ENCODE data around the gene MLLT3. TPM values are rescaled to one million over a fixed set of nuclear protein-coding genes. Genes with fewer than 3 reads are reported as not detected.

Gene MLLT3
- total and polyA plus RNA-seq, 2 donors = 21.8 to 46.2 TPM

GRCh38 chr9:20573023-20573422 is 49.3 kb downstream of the MLLT3 start:
- H3K27me3 ChIP-seq (ENCODE audit: control insufficient read depth in 2 of 2, insufficient read depth in 1 of 2, low read length in 1 of 2) = no peaks in the 10 kb centered on the region
- no peaks in the 10 kb centered on the region for H3K36me3 ChIP-seq (ENCODE audit: control insufficient read depth in 2 of 2, insufficient read depth in 2 of 2, low read length in 1 of 2)
- DNase-seq (ENCODE audit: low read depth in 6 of 9, low spot score in 9 of 9) = no peak
- no peak overlapping the region for H3K4me3 ChIP-seq (ENCODE audit: low read length in 2 of 2)
- 96% methylated on average over 4 of the region's 4 CpGs for WGBS
- no peaks in the 10 kb centered on the region for H3K4me1 ChIP-seq (ENCODE audit: control insufficient read depth in 2 of 2, insufficient read depth in 2 of 2, low read length in 2 of 2)
- H3K9me3 ChIP-seq (ENCODE audit: control insufficient read depth in 2 of 2, insufficient read depth in 1 of 2, low read length in 1 of 2) = no peaks in the 10 kb centered on the region
- H3K27ac ChIP-seq (ENCODE audit: low read depth in 1 of 2, low read length in 1 of 2) = no peak overlapping the region

- Histone ChIP-seq H3K4me3 (ENCODE audit: low read length in 2 of 2) (no peak overlapping the region), H3K4me1 (ENCODE audit: control insufficient read depth in 2 of 2, insufficient read depth in 2 of 2, low read length in 2 of 2) (no peaks in the 10 kb centered on the region), H3K27me3 (ENCODE audit: control insufficient read depth in 2 of 2, insufficient read depth in 1 of 2, low read length in 1 of 2) (no peaks in the 10 kb centered on the region), H3K9me3 (ENCODE audit: control insufficient read depth in 2 of 2, insufficient read depth in 1 of 2, low read length in 1 of 2) (no peaks in the 10 kb centered on the region), H3K27ac (ENCODE audit: low read depth in 1 of 2, low read length in 1 of 2) (no peak overlapping the region), H3K36me3 (ENCODE audit: control insufficient read depth in 2 of 2, insufficient read depth in 2 of 2, low read length in 1 of 2) (no peaks in the 10 kb centered on the region)
- DNase-seq (ENCODE audit: low read depth in 6 of 9, low spot score in 9 of 9) = no peak
- WGBS = 92% methylated on average over 1 of the region's 1 CpG
Measured at GRCh38 chr9:20570756-20571155, 51.5 kb downstream of the MLLT3 start.

GRCh38 chr9:20570087-20570486 is 52.2 kb downstream of the MLLT3 start:
- Histone ChIP-seq H3K36me3 (ENCODE audit: control insufficient read depth in 2 of 2, insufficient read depth in 2 of 2, low read length in 1 of 2) (no peaks in the 10 kb centered on the region), H3K27me3 (ENCODE audit: control insufficient read depth in 2 of 2, insufficient read depth in 1 of 2, low read length in 1 of 2) (no peaks in the 10 kb centered on the region), H3K9me3 (ENCODE audit: control insufficient read depth in 2 of 2, insufficient read depth in 1 of 2, low read length in 1 of 2) (no peaks in the 10 kb centered on the region), H3K4me3 (ENCODE audit: low read length in 2 of 2) (no peak overlapping the region), H3K27ac (ENCODE audit: low read depth in 1 of 2, low read length in 1 of 2) (no peak overlapping the region), H3K4me1 (ENCODE audit: control insufficient read depth in 2 of 2, insufficient read depth in 2 of 2, low read length in 2 of 2) (no peaks in the 10 kb centered on the region)
- 96% methylated on average over 1 of the region's 1 CpG for WGBS
- no peak for DNase-seq (ENCODE audit: low read depth in 6 of 9, low spot score in 9 of 9)

- H3K27ac ChIP-seq (ENCODE audit: low read depth in 1 of 2, low read length in 1 of 2) = no peak overlapping the region
- H3K4me3 ChIP-seq (ENCODE audit: low read length in 2 of 2) = no peak overlapping the region
- H3K4me1 ChIP-seq (ENCODE audit: control insufficient read depth in 2 of 2, insufficient read depth in 2 of 2, low read length in 2 of 2) = no peaks in the 10 kb centered on the region
- no peaks in the 10 kb centered on the region for H3K27me3 ChIP-seq (ENCODE audit: control insufficient read depth in 2 of 2, insufficient read depth in 1 of 2, low read length in 1 of 2)
- H3K36me3 ChIP-seq (ENCODE audit: control insufficient read depth in 2 of 2, insufficient read depth in 2 of 2, low read length in 1 of 2) = no peaks in the 10 kb centered on the region
- no peaks in the 10 kb centered on the region for H3K9me3 ChIP-seq (ENCODE audit: control insufficient read depth in 2 of 2, insufficient read depth in 1 of 2, low read length in 1 of 2)
- no peak for DNase-seq (ENCODE audit: low read depth in 6 of 9, low spot score in 9 of 9)
- 87% methylated on average over 5 of the region's 5 CpGs for WGBS
Measured at GRCh38 chr9:20569525-20569924, 52.8 kb downstream of the MLLT3 start.

- H3K4me3 ChIP-seq (ENCODE audit: low read length in 2 of 2) = no peak overlapping the region
- H3K27ac ChIP-seq (ENCODE audit: low read depth in 1 of 2, low read length in 1 of 2) = no peak overlapping the region
- H3K9me3 ChIP-seq (ENCODE audit: control insufficient read depth in 2 of 2, insufficient read depth in 1 of 2, low read length in 1 of 2) = no peaks in the 10 kb centered on the region
- DNase-seq (ENCODE audit: low read depth in 6 of 9, low spot score in 9 of 9) = no peak
- no peaks in the 10 kb centered on the region for H3K36me3 ChIP-seq (ENCODE audit: control insufficient read depth in 2 of 2, insufficient read depth in 2 of 2, low read length in 1 of 2)
- no peaks in the 10 kb centered on the region for H3K4me1 ChIP-seq (ENCODE audit: control insufficient read depth in 2 of 2, insufficient read depth in 2 of 2, low read length in 2 of 2)
- no peaks in the 10 kb centered on the region for H3K27me3 ChIP-seq (ENCODE audit: control insufficient read depth in 2 of 2, insufficient read depth in 1 of 2, low read length in 1 of 2)
Measured at GRCh38 chr9:20568400-20568799, 53.9 kb downstream of the MLLT3 start.

- no peaks in the 10 kb centered on the region for H3K27me3 ChIP-seq (ENCODE audit: control insufficient read depth in 2 of 2, insufficient read depth in 1 of 2, low read length in 1 of 2)
- no peak for DNase-seq (ENCODE audit: low read depth in 6 of 9, low spot score in 9 of 9)
- H3K4me1 ChIP-seq (ENCODE audit: control insufficient read depth in 2 of 2, insufficient read depth in 2 of 2, low read length in 2 of 2) = no peaks in the 10 kb centered on the region
- H3K4me3 ChIP-seq (ENCODE audit: low read length in 2 of 2) = no peak overlapping the region
- 92% methylated on average over 4 of the region's 4 CpGs for WGBS
- H3K36me3 ChIP-seq (ENCODE audit: control insufficient read depth in 2 of 2, insufficient read depth in 2 of 2, low read length in 1 of 2) = no peaks in the 10 kb centered on the region
- H3K9me3 ChIP-seq (ENCODE audit: control insufficient read depth in 2 of 2, insufficient read depth in 1 of 2, low read length in 1 of 2) = no peaks in the 10 kb centered on the region
- no peak overlapping the region for H3K27ac ChIP-seq (ENCODE audit: low read depth in 1 of 2, low read length in 1 of 2)
Measured at GRCh38 chr9:20566401-20566800, 55.9 kb downstream of the MLLT3 start.

GRCh38 chr9:20564650-20565049 is 57.6 kb downstream of the MLLT3 start:
- no peaks in the 10 kb centered on the region for H3K36me3 ChIP-seq (ENCODE audit: control insufficient read depth in 2 of 2, insufficient read depth in 2 of 2, low read length in 1 of 2)
- H3K27me3 ChIP-seq (ENCODE audit: control insufficient read depth in 2 of 2, insufficient read depth in 1 of 2, low read length in 1 of 2) = no peaks in the 10 kb centered on the region
- H3K9me3 ChIP-seq (ENCODE audit: control insufficient read depth in 2 of 2, insufficient read depth in 1 of 2, low read length in 1 of 2) = no peaks in the 10 kb centered on the region
- H3K27ac ChIP-seq (ENCODE audit: low read depth in 1 of 2, low read length in 1 of 2) = no peak overlapping the region
- H3K4me3 ChIP-seq (ENCODE audit: low read length in 2 of 2) = no peak overlapping the region
- no peaks in the 10 kb centered on the region for H3K4me1 ChIP-seq (ENCODE audit: control insufficient read depth in 2 of 2, insufficient read depth in 2 of 2, low read length in 2 of 2)
- WGBS = 97% methylated on average over 3 of the region's 3 CpGs
- DNase-seq (ENCODE audit: low read depth in 6 of 9, low spot score in 9 of 9) = no peak

GRCh38 chr9:20563917-20564316 is 58.4 kb downstream of the MLLT3 start:
- WGBS = 90% methylated on average over 1 of the region's 1 CpG

GRCh38 chr9:20562051-20562450 is 60.2 kb downstream of the MLLT3 start:
- WGBS = 93% methylated on average over 2 of the region's 2 CpGs
- no peak overlapping the region for H3K27ac ChIP-seq (ENCODE audit: low read depth in 1 of 2, low read length in 1 of 2)
- H3K4me1 ChIP-seq (ENCODE audit: control insufficient read depth in 2 of 2, insufficient read depth in 2 of 2, low read length in 2 of 2) = peaks cover 0 to 9% of the 10 kb centered on the region in 2 donors
- H3K27me3 ChIP-seq (ENCODE audit: control insufficient read depth in 2 of 2, insufficient read depth in 1 of 2, low read length in 1 of 2) = no peaks in the 10 kb centered on the region
- H3K4me3 ChIP-seq (ENCODE audit: low read length in 2 of 2) = no peak overlapping the region
- no peaks in the 10 kb centered on the region for H3K9me3 ChIP-seq (ENCODE audit: control insufficient read depth in 2 of 2, insufficient read depth in 1 of 2, low read length in 1 of 2)
- H3K36me3 ChIP-seq (ENCODE audit: control insufficient read depth in 2 of 2, insufficient read depth in 2 of 2, low read length in 1 of 2) = no peaks in the 10 kb centered on the region
- no peak for DNase-seq (ENCODE audit: low read depth in 6 of 9, low spot score in 9 of 9)

More at GRCh38 chr9:20563917-20564316, 58.4 kb downstream of the MLLT3 start:
- no peak overlapping the region for H3K27ac ChIP-seq (ENCODE audit: low read depth in 1 of 2, low read length in 1 of 2)
- H3K36me3 ChIP-seq (ENCODE audit: control insufficient read depth in 2 of 2, insufficient read depth in 2 of 2, low read length in 1 of 2) = no peaks in the 10 kb centered on the region
- no peak for DNase-seq (ENCODE audit: low read depth in 6 of 9, low spot score in 9 of 9)
- no peaks in the 10 kb centered on the region for H3K9me3 ChIP-seq (ENCODE audit: control insufficient read depth in 2 of 2, insufficient read depth in 1 of 2, low read length in 1 of 2)
- H3K4me3 ChIP-seq (ENCODE audit: low read length in 2 of 2) = no peak overlapping the region
- no peaks in the 10 kb centered on the region for H3K27me3 ChIP-seq (ENCODE audit: control insufficient read depth in 2 of 2, insufficient read depth in 1 of 2, low read length in 1 of 2)
- no peaks in the 10 kb centered on the region for H3K4me1 ChIP-seq (ENCODE audit: control insufficient read depth in 2 of 2, insufficient read depth in 2 of 2, low read length in 2 of 2)

GRCh38 chr9:20561531-20561930 is 60.8 kb downstream of the MLLT3 start:
- DNase-seq (ENCODE audit: low read depth in 6 of 9, low spot score in 9 of 9) = no peak
- Histone ChIP-seq H3K36me3 (ENCODE audit: control insufficient read depth in 2 of 2, insufficient read depth in 2 of 2, low read length in 1 of 2) (no peaks in the 10 kb centered on the region), H3K4me1 (ENCODE audit: control insufficient read depth in 2 of 2, insufficient read depth in 2 of 2, low read length in 2 of 2) (peaks cover 0 to 9% of the 10 kb centered on the region in 2 donors), H3K27ac (ENCODE audit: low read depth in 1 of 2, low read length in 1 of 2) (no peak overlapping the region), H3K9me3 (ENCODE audit: control insufficient read depth in 2 of 2, insufficient read depth in 1 of 2, low read length in 1 of 2) (no peaks in the 10 kb centered on the region), H3K27me3 (ENCODE audit: control insufficient read depth in 2 of 2, insufficient read depth in 1 of 2, low read length in 1 of 2) (no peaks in the 10 kb centered on the region), H3K4me3 (ENCODE audit: low read length in 2 of 2) (no peak overlapping the region)
- WGBS = 94% methylated on average over 3 of the region's 3 CpGs

Measured in thymus (tissue), 11 donors.